ENCODE data around the gene DSCAML1.

Gene DSCAML1

GRCh38 chr11:117647872-117648271 is 149.1 kb downstream of the DSCAML1 start:
- no peak overlapping the region for H3K27ac ChIP-seq (ENCODE audit: low read length)
- no peak overlapping the region for H2AFZ ChIP-seq (ENCODE audit: low read depth, low read length)
- H3K27me3 ChIP-seq (ENCODE audit: low read depth, low read length) = peaks cover 4% of the 10 kb centered on the region; the same call in 1 of the 2 replicates
- H3K4me3 ChIP-seq (ENCODE audit: low read length) = no peak overlapping the region
- H3K79me2 ChIP-seq (ENCODE audit: low read length) = no peaks in the 10 kb centered on the region
- H3K4me2 ChIP-seq (ENCODE audit: low read length) = no peak overlapping the region
- TF ChIP-seq CTCF (IDR thresholded peaks at IDR 0.05; ENCODE audit: low read depth, low read length) (no peak), EZH2phosphoT487 (IDR thresholded peaks at IDR 0.05; ENCODE audit: low read depth) (no peak)
- H3K9me3 ChIP-seq (ENCODE audit: insufficient read depth, low read length) = no peaks in the 10 kb centered on the region
- H4K20me1 ChIP-seq (ENCODE audit: insufficient read depth, low read length) = no peaks in the 10 kb centered on the region
- no peaks in the 10 kb centered on the region for H3K4me1 ChIP-seq (ENCODE audit: low read length)
- H3K9ac ChIP-seq (ENCODE audit: low read length) = no peak overlapping the region
- no peaks in the 10 kb centered on the region for H3K36me3 ChIP-seq (replicated peaks; ENCODE audit: low read depth, low read length)

GRCh38 chr11:117647207-117647606 is 149.8 kb downstream of the DSCAML1 start:
- no peak overlapping the region for H3K27ac ChIP-seq (ENCODE audit: low read length)
- no peaks in the 10 kb centered on the region for H3K79me2 ChIP-seq (ENCODE audit: low read length)
- H3K9me3 ChIP-seq (ENCODE audit: insufficient read depth, low read length) = no peaks in the 10 kb centered on the region
- H3K4me1 ChIP-seq (ENCODE audit: low read length) = no peaks in the 10 kb centered on the region
- no peak for TF ChIP-seq CTCF (IDR thresholded peaks at IDR 0.05; ENCODE audit: low read depth, low read length)
- TF ChIP-seq EZH2phosphoT487 (IDR thresholded peaks at IDR 0.05; ENCODE audit: low read depth) = no peak
- no peak overlapping the region for H2AFZ ChIP-seq (ENCODE audit: low read depth, low read length)
- no peaks in the 10 kb centered on the region for H3K36me3 ChIP-seq (replicated peaks; ENCODE audit: low read depth, low read length)
- H3K27me3 ChIP-seq (ENCODE audit: low read depth, low read length) = peaks cover 5% of the 10 kb centered on the region
- no peak overlapping the region for H3K4me2 ChIP-seq (ENCODE audit: low read length)
- H3K4me3 ChIP-seq (ENCODE audit: low read length) = no peak overlapping the region
- H3K9ac ChIP-seq (ENCODE audit: low read length) = no peak overlapping the region
- H4K20me1 ChIP-seq (ENCODE audit: insufficient read depth, low read length) = no peaks in the 10 kb centered on the region

GRCh38 chr11:117646411-117646810 is 150.6 kb downstream of the DSCAML1 start:
- Histone ChIP-seq H3K36me3 (replicated peaks; ENCODE audit: low read depth, low read length) (no peaks in the 10 kb centered on the region), H2AFZ (ENCODE audit: low read depth, low read length) (no peak overlapping the region), H3K4me1 (ENCODE audit: low read length) (no peaks in the 10 kb centered on the region), H3K79me2 (ENCODE audit: low read length) (no peaks in the 10 kb centered on the region), H3K4me3 (ENCODE audit: low read length) (no peak overlapping the region), H3K27ac (ENCODE audit: low read length) (no peak overlapping the region), H3K4me2 (ENCODE audit: low read length) (no peak overlapping the region), H4K20me1 (ENCODE audit: insufficient read depth, low read length) (no peaks in the 10 kb centered on the region), H3K9me3 (ENCODE audit: insufficient read depth, low read length) (no peaks in the 10 kb centered on the region), H3K27me3 (ENCODE audit: low read depth, low read length) (peaks cover 5% of the 10 kb centered on the region; the same call in 1 of the 2 replicates), H3K9ac (ENCODE audit: low read length) (no peak overlapping the region)
- no peak for TF ChIP-seq CTCF (IDR thresholded peaks at IDR 0.05; ENCODE audit: low read depth, low read length)
- no peak for TF ChIP-seq EZH2phosphoT487 (IDR thresholded peaks at IDR 0.05; ENCODE audit: low read depth)

- H3K27me3 ChIP-seq (ENCODE audit: low read depth, low read length) = peaks cover 5% of the 10 kb centered on the region; the same call in 1 of the 2 replicates
- no peaks in the 10 kb centered on the region for H3K36me3 ChIP-seq (replicated peaks; ENCODE audit: low read depth, low read length)
- H3K4me1 ChIP-seq (ENCODE audit: low read length) = no peaks in the 10 kb centered on the region
- H3K9me3 ChIP-seq (ENCODE audit: insufficient read depth, low read length) = no peaks in the 10 kb centered on the region
- no peaks in the 10 kb centered on the region for H4K20me1 ChIP-seq (ENCODE audit: insufficient read depth, low read length)
- H3K27ac ChIP-seq (ENCODE audit: low read length) = no peak overlapping the region
- no peak overlapping the region for H2AFZ ChIP-seq (ENCODE audit: low read depth, low read length)
- no peak overlapping the region for H3K4me3 ChIP-seq (ENCODE audit: low read length)
- H3K9ac ChIP-seq (ENCODE audit: low read length) = no peak overlapping the region
- H3K79me2 ChIP-seq (ENCODE audit: low read length) = no peaks in the 10 kb centered on the region
- no peak for TF ChIP-seq EZH2phosphoT487 (IDR thresholded peaks at IDR 0.05; ENCODE audit: low read depth)
- TF ChIP-seq CTCF (IDR thresholded peaks at IDR 0.05; ENCODE audit: low read depth, low read length) = no peak
- no peak overlapping the region for H3K4me2 ChIP-seq (ENCODE audit: low read length)
Measured at GRCh38 chr11:117644403-117645155, 152.4 kb downstream of the DSCAML1 start.
